Measurements from ENCODE around the gene CDC14A.

The CDC14A gene

DNA sequence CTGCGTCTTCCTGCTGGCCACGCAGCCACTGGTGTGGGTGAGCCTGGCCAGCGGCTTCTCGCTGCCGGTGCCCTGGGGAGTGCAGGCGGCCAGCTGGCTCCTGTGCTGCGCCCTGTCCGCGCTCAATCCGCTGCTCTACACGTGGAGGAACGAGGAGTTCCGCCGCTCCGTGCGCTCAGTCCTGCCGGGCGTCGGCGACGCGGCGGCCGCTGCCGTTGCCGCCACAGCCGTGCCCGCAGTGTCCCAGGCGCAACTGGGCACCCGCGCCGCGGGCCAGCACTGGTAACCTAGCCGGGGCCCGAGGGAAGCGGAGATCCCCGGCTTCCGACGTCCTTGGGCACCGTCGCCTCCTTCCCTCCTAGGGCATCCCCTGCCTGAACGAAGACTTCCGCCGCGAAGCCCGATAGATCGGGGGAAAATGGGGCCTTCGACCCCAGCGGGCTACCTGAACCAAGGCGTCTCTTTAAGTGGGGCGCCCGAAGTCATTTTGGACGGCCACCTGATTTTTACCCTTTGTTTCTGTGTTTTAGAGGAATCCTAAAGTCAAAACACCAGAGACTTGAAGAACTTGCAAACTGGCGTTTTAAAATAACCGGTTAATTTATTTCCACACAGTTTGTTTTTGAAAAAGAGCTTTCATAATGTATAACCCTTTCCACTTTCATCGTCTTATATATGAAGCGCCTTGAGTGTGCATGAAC lies 187.7 kb downstream of the CDC14A start:
- no peak for DNase-seq (ENCODE audit: low read depth)

DNA sequence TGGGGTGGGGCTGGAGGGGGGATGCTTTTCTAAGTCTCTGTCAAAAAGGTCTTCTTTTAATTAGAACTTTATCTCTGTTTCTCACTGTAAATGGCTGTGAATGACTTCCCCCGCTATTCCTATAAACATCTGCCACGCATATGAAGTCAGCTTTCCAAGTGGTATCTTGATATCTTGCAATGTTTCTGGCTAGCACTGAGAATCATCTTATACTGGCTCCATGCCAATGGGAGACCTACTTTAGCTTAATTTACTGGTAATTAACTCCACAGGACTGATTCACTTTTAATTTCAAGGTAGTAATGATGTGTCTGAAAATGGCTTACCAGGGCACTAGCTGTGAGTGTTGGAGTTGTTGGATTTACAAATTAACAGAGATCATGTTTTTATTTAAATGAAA lies 190.0 kb downstream of the CDC14A start:
- no peak for DNase-seq (ENCODE audit: low read depth)

GRCh38 chr1:100543640-100544039 lies 191.3 kb downstream of the CDC14A start:
- no peak for DNase-seq (ENCODE audit: low read depth)

DNA sequence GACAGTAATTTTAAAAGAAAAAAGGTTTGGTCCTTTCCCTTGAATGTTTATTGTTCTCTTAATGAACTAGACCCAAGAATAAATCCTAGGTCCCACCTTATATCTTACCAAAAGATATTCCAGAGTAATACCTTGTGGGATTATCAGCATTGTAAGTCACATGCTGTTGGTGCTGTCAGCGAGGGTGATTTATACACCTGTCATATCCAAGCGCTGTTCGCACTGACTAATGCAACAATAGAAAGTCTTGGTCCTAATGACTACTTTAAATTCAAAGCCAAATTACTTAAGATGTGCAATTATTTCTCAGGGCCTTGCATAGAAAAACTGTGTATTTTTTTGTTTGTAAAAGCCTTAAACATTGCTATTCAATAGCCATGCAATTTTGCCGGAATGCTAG lies 192.5 kb downstream of the CDC14A start:
- DNase-seq (ENCODE audit: low read depth): no peak

DNA sequence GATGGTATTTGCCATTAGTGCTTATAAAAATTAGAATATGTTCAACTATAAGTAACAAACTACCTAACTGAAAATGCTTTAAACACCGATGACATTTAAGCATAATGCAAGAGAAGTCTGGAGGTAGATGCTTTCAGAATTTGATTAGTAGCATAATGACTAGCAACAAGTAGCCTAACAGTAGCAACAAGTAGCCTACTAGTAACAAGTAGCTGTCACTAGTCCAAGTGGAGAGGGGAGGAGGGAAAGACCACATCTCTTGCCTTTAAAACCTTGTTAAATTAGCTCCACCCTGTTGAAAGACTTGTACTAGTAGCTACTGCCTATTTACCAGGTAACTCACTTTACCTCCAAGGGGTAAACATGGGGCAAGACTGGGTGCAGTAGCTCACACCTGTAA lies 193.5 kb downstream of the CDC14A start:
- no peak for DNase-seq (ENCODE audit: low read depth)

- no peak for DNase-seq (ENCODE audit: low read depth)
These were observed 199.7 kb downstream of the CDC14A start for GRCh38 chr1:100552031-100552430.

- DNase-seq (ENCODE audit: low read depth): no peak
These were observed 200.6 kb downstream of the CDC14A start for GRCh38 chr1:100552922-100553321.

DNA sequence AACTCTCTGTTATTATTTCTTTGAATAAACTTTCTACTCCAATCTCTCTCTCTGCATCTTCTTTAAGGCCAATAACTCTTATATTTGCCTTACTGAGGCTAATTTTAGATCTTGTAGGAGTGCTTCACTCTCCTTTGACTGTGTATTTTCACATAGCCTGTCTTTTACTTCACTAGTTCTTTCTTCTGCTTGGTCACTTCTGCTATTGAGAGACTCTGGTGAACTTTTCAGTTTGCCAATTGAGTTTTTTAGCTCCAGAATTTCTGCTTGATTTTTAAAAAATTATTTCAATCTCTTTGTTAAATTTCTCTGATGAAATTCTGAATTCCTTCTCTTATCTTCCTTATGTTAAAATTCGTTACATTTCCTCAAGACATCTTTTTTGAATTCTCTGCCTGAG lies 203.9 kb downstream of the CDC14A start:
- DNase-seq (ENCODE audit: low read depth): no peak

GRCh38 chr1:100556925-100557605 lies 204.8 kb downstream of the CDC14A start:
- no peak for DNase-seq (ENCODE audit: low read depth)

DNA sequence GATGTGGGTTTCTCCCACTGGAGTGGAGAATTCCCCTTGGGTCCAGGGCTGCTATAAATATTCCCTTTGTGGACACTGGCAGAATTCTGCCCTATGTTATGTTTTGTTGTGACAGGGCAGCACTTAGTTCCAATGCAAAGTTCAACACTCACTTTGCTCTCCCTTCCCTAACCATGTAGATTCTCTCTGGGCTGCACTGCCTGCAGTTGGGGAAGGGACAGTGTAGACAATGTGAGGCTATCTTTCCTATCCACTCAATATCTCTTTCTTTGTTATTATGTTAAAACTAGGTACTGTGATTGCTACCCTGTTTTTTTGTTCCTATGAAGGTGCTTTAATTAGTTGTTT lies 205.3 kb downstream of the CDC14A start:
- DNase-seq (ENCODE audit: low read depth): no peak

- DNase-seq (ENCODE audit: low read depth): no peak
These were observed 213.2 kb downstream of the CDC14A start for GRCh38 chr1:100565533-100565932.

DNA sequence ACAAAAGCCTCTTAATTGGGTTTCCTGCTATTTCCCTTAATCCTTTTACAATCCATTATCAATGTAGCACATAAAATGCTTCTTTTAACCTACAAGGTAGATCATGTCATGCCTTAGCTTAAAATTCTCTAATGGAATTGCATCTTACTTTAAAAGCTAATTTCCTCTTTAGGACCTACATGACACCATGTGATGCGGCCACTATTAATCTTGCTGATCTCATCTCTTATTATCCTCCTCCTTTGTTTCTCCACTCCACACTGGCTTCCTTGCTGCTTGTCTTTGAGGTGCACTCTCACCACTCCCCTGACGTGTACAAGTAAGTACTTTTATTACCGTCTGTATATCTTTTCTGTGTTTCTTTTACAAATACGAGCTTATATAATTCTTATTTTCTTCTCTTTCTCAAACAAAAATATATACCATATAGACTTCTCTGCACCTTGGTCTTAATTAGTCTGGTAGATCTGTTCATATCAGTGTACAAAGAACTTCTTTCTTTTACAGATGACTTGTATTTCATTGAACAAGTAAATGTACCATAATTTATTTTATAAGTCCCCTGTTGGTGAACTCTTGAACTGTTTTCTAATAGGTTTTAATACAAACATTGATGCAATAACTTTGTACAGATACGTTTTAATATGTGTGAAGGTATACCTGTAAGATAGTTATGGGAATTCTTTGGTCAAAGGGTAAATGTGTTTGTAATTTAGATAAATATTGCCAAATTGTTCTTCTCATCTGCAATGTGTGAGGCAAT lies 213.8 kb downstream of the CDC14A start:
- no peak for DNase-seq (ENCODE audit: low read depth)

DNA sequence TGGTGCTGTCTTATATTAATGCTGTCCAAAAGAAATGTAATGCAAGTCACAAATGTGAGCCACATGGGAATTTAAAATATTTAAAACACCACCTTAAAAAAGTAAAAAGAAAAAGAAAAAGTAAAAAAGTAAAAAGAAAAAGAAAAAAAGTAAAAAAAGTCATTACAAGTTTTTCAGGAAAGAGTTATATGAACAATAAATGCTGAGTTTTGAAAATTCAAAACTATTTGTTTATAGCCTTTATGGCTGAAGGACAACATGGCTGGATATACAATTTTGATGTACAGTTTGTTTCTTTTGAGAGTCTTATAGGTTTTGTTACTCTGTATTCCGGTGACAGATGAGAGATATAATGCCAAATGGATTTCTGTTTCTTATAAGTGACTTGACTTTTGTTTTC lies 214.8 kb downstream of the CDC14A start:
- no peak for DNase-seq (ENCODE audit: low read depth)

Data from fibroblast of the conjunctiva (primary cell).